Stomach smooth muscle (tissue), 2 donors: ENCODE data around the gene CPNE7.

Source experiments
- H3K27ac ChIP-seq: one replicate; pipeline ENCODE4 v1.7.0; 2013; ENCODE audit warnings: mild to moderate bottlenecking, low read length, inconsistent platforms
- H3K27me3 ChIP-seq, 2 donors: one replicate each; pipeline ENCODE4 v1.7.0; 2013; ENCODE audit warnings: low read length in 2 of 2; ENCODE audit not compliant: insufficient read depth in 2 of 2, control insufficient read depth in 1 of 2
- H3K36me3 ChIP-seq, 2 donors: one replicate each; pipeline ENCODE4 v1.7.0; 2013; ENCODE audit warnings: low read length in 2 of 2; ENCODE audit not compliant: control insufficient read depth in 2 of 2, insufficient read depth in 2 of 2
- H3K4me1 ChIP-seq: one replicate; pipeline ENCODE4 v1.7.0; 2013; ENCODE audit warnings: low read length; ENCODE audit not compliant: control insufficient read depth, insufficient read depth
- H3K4me3 ChIP-seq, 2 donors: one replicate each; pipeline ENCODE4 v1.7.0; 2013; ENCODE audit warnings: low read length in 2 of 2
- H3K9ac ChIP-seq, 2 donors: one replicate each; pipeline ENCODE4 v1.7.0; 2013; ENCODE audit warnings: low read length in 2 of 2, mild to moderate bottlenecking in 1 of 2
- H3K9me3 ChIP-seq, 2 donors: one replicate each; pipeline ENCODE4 v1.7.0; 2013; ENCODE audit warnings: low read length in 2 of 2; ENCODE audit not compliant: control insufficient read depth in 2 of 2
- donor health status: healthy.
- donor health status: Pancreatic carcinoma.

Gene CPNE7

DNA sequence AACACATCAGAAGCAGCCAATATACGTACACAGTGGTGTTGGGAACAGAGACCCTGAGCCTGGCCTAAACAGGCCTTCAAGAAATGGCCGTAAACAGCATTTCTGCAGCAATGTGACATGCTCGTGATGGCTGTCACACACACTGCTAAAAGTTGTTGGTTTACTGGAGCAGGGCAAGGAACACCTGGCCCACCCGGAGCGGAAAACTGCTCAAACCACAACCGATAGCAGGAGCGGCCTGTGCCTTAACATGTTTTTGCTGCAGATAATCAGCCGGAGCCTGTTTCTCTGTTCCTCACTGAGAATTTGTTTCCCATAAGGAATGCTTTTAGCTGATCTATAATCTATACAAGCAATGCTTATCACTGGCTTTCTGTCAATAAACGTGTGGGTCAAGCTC, 31.9 kb downstream of the CPNE7 start:
- H3K9ac ChIP-seq: no peak overlapping the region
- H3K4me3 ChIP-seq: no peak overlapping the region
- no peaks in the 10 kb centered on the region for H3K9me3 ChIP-seq
- no peak overlapping the region for H3K27ac ChIP-seq
- no peaks in the 10 kb centered on the region for H3K36me3 ChIP-seq
- H3K27me3 ChIP-seq: peaks cover 10 to 19% of the 10 kb centered on the region in 2 donors
- H3K4me1 ChIP-seq: peaks cover under 1% of the 10 kb centered on the region

DNA sequence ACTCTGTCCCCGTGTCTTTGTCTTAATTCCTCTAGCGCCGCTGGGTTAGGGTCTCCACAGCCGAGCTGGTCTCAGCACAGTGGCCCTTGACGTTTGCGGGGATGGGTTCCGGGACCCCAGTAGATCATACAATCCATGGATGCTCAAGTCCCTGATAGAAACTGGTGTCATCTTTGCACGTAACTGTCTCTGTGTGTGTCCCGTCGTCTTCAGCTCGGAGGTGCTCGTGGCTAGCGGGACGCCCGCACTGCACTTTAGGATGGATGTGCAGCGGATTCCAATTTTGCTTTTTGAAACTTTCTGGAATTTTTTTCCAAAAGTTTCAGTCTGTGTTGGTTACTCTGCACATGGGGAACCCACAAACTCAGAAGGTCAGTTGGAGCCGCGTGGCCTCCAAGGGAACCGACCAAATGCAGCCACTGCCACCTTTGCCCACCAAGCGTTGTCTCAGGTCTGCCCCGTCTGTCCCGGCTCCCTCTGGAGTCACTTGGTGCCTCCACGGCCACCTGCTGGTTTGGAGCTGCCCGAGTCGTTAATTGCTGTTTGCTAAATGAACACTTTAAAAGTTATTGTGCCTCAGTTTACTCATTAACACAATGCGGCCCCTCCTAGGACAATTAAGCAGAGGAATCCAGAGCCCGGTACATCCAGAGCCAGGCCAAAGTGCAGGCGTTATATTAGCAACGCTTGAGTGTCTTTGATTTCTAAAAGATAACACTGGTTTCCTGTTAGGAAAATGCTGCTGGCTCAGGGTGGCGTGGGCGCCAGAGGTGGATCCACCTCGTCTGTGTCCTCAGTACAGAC, 32.6 kb downstream of the CPNE7 start:
- Histone ChIP-seq H3K27me3 (peaks cover 11 to 17% of the 10 kb centered on the region in 2 donors), H3K27ac (no peak overlapping the region), H3K9me3 (no peaks in the 10 kb centered on the region), H3K9ac (no peak overlapping the region), H3K36me3 (no peaks in the 10 kb centered on the region), H3K4me3 (no peak overlapping the region), H3K4me1 (no peaks in the 10 kb centered on the region)

DNA sequence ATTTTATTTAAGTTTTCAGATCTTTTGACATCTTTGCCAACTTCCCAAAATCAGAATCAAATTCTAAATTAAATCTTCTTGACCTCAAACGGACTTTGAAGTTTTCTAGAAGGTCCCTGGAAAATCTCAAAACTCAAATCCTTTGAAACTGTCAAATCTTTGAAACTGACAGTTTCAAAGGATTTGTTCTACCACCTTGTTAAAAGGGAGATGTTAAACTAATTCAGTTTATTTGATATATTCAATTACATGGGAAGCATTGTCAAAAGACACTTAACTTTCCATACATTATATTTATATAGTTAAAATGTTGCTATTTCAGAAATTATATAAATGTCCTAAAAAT, 34.5 kb downstream of the CPNE7 start:
- no peak overlapping the region for H3K4me3 ChIP-seq
- no peaks in the 10 kb centered on the region for H3K9me3 ChIP-seq
- H3K36me3 ChIP-seq: no peaks in the 10 kb centered on the region
- H3K4me1 ChIP-seq: no peaks in the 10 kb centered on the region
- no peak overlapping the region for H3K27ac ChIP-seq
- no peak overlapping the region for H3K9ac ChIP-seq
- peaks cover 16% of the 10 kb centered on the region in 2 donors for H3K27me3 ChIP-seq

DNA sequence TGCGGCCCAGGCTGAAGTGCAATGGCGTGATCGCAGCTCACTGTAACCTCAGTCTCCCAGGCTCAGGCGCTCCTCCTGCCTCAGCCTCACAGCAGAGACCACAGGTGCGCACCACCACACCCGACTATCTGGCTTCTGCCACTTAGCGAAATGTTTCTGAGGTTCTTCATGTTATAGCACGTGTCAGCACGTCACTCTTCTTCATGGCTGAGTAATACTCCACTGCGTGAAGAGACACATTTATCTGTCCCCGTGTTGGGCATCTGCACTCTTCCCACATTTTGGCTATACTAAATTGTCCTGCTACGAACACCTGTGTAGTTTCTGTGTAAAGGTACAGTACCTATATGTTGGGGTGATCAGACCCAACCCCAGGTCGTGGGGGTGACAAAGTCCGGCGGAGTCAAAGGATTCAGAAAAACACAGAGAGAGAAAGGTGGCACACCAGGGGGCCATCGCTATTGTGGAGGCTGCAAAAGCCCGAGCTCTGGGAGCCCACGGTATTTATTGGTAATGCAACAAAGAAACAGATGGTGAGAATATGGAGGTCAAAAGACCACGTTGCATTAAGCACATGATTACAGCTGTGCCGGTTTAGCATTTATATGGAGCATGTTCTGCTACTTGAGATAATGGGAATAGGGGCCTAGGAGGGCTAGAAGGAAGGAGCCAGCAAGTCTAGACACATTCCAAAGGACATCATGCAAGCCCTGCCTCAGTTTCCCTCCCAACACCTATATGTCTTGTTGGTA, 37.0 kb downstream of the CPNE7 start:
- H3K4me3 ChIP-seq: no peak overlapping the region
- no peaks in the 10 kb centered on the region for H3K9me3 ChIP-seq
- H3K9ac ChIP-seq: no peak overlapping the region
- H3K27ac ChIP-seq: no peak overlapping the region
- no peaks in the 10 kb centered on the region for H3K4me1 ChIP-seq
- H3K27me3 ChIP-seq: peaks cover 18 to 19% of the 10 kb centered on the region in 2 donors
- H3K36me3 ChIP-seq: no peaks in the 10 kb centered on the region

DNA sequence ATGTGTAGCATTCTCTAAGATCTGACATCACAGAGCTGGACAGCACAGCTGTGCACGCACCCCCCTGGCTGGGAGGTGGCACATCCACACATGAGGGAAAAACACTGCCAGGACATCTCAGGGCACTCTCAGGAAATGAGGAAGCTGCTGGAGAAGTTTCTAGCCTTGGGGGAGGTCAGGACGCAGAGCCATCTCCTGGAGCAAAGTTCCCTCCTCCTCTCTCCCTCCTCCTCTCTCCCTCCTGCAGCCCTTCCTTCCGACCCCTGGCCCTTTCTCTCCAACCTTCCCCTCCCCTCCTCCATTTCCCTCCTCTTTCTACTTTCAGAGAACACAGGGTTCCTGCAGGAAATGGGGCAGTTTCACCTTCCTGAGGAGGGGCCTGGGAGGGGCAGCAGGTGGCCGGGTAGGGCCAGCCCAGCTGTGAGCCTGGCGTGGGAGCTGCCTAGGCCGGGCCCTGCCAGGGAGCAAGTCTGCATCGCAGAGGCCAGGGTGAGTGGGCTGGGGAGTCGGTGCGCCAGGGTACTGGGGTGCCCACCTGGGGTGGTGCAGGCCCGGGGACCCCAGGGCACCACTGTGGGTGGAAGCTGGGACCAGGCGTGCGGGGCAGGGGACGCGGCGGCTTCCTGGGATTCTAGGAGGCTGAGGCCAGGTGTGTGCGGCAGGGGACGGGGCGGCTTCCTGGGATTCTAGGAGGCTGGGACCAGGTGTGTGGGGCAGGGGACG, 37.8 kb downstream of the CPNE7 start, which contains the start of gene DPEP1:
TSS of gene DPEP1 (plus strand) at position 412 of the 723 bp plus-strand sequence. CDS start 16,769 bp downstream, outside the sequence.
- H3K27ac ChIP-seq: no peak within 1 kb of the TSS
- no peak within 1 kb of the TSS for H3K9ac ChIP-seq
- H3K9me3 ChIP-seq: no peaks in the 10 kb centered on the region
- no peak within 1 kb of the TSS for H3K4me3 ChIP-seq
- H3K4me1 ChIP-seq: no peaks in the 10 kb centered on the region
- peaks cover 16 to 17% of the 10 kb centered on the region in 2 donors for H3K27me3 ChIP-seq
- H3K36me3 ChIP-seq: no peaks in the 10 kb centered on the region

DNA sequence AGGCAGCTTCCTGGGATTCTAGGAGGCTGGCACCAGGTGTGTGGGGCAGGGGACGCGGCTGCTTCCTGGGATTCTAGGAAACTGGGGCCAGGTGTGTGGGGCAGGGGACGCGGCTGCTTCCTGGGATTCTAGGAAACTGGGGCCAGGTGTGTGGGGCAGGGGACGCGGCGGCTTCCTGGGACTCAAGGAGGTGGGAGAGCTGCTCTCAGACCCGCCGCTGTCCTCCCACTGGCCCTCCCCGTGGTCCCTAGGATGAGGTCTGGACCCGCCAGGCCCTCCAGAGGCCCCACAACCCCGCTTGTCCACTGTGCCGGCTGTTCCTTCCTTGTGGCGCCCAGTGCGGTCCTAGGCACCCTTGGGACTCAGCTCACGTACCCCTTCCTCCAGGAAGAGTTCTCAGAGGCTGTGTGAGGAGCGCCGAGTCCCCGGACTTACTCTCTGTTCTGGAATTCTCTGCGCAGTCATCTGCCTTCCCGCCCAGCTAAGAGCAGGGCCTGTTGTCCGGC, 38.4 kb downstream of the CPNE7 start:
- Histone ChIP-seq H3K27ac (no peak overlapping the region), H3K27me3 (peaks cover 16 to 17% of the 10 kb centered on the region in 2 donors), H3K4me3 (no peak overlapping the region)

DNA sequence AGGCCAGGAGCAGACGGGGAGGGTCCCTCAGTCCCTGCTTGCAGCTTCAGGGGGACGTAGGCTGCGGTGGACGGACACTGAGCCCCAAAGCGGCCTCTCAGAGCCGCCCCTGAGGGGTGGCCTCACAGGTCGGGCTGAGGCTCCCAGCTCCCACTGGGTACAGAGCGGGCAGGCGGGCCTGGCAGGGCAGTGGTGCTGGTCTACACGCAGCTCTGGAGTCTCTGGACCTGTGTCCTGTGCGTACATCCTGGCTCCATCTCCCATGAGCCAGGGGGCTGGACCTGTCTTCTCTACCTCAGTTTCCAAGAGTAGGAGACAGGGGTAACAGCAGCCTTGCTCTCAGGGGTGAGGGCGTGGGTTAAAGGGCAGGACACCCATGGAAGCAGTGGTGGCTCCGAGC, 39.6 kb downstream of the CPNE7 start:
- H3K27ac ChIP-seq: no peak overlapping the region
- H3K4me3 ChIP-seq: no peak overlapping the region
- H3K9ac ChIP-seq: no peak overlapping the region
- no peaks in the 10 kb centered on the region for H3K4me1 ChIP-seq
- H3K27me3 ChIP-seq: peaks cover 16 to 17% of the 10 kb centered on the region in 2 donors
- no peaks in the 10 kb centered on the region for H3K9me3 ChIP-seq
- no peaks in the 10 kb centered on the region for H3K36me3 ChIP-seq

More for the DNA sequence above, 38.4 kb downstream of the CPNE7 start:
- Histone ChIP-seq H3K36me3 (no peaks in the 10 kb centered on the region), H3K9ac (no peak overlapping the region), H3K4me1 (no peaks in the 10 kb centered on the region), H3K9me3 (no peaks in the 10 kb centered on the region)

DNA sequence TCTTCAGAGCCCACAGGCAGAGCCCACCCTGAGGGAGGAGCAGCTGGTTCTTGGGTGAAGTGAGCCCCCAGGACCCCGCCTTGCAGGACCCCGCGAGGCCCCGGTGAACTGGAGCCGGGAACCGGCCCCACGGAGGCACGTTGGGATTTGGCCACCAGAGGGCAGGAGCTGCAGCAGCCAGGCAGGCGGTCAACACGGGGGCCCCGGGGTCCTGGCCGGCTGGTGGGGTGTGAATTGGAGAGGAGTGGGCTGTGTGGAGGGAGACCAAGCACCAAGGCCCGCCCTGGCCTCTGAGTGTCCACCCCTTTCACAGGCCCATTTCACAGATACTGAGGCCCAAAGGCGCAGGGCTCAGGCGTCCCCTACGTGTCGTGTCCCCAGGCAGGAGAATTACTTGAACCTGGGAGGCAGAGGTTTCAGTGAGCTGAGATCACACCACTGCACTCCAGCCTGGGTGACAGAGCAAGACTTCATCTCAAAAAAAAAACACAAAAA, 40.1 kb downstream of the CPNE7 start:
- Histone ChIP-seq H3K4me3 (no peak overlapping the region), H3K27me3 (peaks cover 18 to 21% of the 10 kb centered on the region in 2 donors)

DNA sequence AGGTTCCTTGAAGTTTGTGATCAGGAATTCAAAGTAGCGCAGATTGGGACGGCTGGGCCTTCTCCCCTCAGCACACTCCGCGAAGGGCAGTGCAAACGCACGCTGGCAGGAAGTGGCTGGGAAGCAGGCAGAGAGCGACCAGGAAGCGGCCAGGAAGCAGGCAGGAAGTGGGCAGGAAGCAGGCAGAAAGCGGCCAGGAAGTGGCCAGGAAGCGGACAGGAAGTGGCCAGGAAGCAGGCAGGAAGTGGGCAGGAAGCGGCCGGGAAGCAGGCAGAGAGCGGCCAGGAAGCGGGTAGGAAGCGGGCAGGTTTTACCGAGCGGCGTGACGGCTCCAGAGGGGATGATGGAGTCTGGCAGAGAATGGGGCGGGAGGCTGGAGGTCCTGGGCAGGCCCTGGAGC, 41.1 kb downstream of the CPNE7 start:
- H3K27me3 ChIP-seq: peaks cover 20 to 25% of the 10 kb centered on the region in 2 donors
- H3K4me1 ChIP-seq: no peaks in the 10 kb centered on the region
- no peaks in the 10 kb centered on the region for H3K36me3 ChIP-seq
- no peaks in the 10 kb centered on the region for H3K9me3 ChIP-seq
- no peak overlapping the region for H3K9ac ChIP-seq
- H3K4me3 ChIP-seq: no peak overlapping the region
- H3K27ac ChIP-seq: no peak overlapping the region

More for the DNA sequence above, 40.1 kb downstream of the CPNE7 start:
- H3K27ac ChIP-seq: no peak overlapping the region
- H3K9ac ChIP-seq: no peak overlapping the region
- H3K9me3 ChIP-seq: no peaks in the 10 kb centered on the region
- no peaks in the 10 kb centered on the region for H3K36me3 ChIP-seq
- H3K4me1 ChIP-seq: no peaks in the 10 kb centered on the region

DNA sequence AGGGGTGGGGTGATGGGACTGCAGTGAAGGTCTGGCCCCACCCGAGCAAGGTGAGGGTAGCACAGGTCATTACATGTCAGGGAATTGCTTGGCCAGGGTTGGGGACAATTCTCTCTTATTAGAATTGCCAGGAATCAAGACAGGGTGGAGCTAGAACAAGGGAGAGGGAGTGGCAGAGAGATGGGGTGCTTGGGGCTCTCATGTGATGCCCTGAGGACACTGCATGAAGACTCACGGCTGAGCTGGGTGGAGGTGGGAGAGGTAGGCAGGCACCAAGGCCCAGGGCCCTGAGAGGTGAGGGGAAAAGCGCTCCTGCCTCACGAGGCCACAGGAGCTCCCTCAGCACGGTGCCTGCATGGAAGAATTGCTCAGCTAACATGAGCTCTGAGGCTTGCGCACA, 41.5 kb downstream of the CPNE7 start:
- Histone ChIP-seq H3K36me3 (no peaks in the 10 kb centered on the region), H3K4me3 (no peak overlapping the region), H3K9me3 (no peaks in the 10 kb centered on the region), H3K27ac (no peak overlapping the region), H3K9ac (no peak overlapping the region), H3K4me1 (no peaks in the 10 kb centered on the region), H3K27me3 (peaks cover 22 to 27% of the 10 kb centered on the region in 2 donors)
